ENCODE measurements around the gene NEO1.

- TF ChIP-seq CTCF (IDR thresholded peaks at IDR 0.05; ENCODE audit: insufficient read depth, low read length) (no peak), POLR2AphosphoS5 (IDR thresholded peaks at IDR 0.05; ENCODE audit: low read depth) (no peak), REST (IDR thresholded peaks at IDR 0.05; ENCODE audit: insufficient replicate concordance, low read depth) (no peak), GABPA (IDR thresholded peaks at IDR 0.05; ENCODE audit: low read depth) (no peak)
Measured at GRCh38 chr15:73010154-73011152, 41.8 kb upstream of the NEO1 start.
